HepG2 (cell line): Measurements from ENCODE around the gene SOHLH2. TPM values are rescaled to one million over a fixed set of nuclear protein-coding genes. Genes with fewer than 3 reads are reported as not detected.

ENCODE experiments used
- ATAC-seq: fragments of 200-7000 bp; cut with Tn5 transposase; 3 replicates; pipeline ENCODE4 v1.9.1; 2020; ENCODE audit warnings: mild to moderate bottlenecking, moderate library complexity
- BruUV-seq: library from RNA; stranded (reverse); fragments of 400-500 nt; replicated peaks from 2 replicates; lab custom pipeline; 2021; lab: Mats Ljungman, UMichigan
- CTCF ChIA-PET: fragments of 300-600 bp; formaldehyde crosslinking; extraction: SDS; loops from one replicate; lab custom pipeline; 2021; ENCODE audit warnings: low total read pairs, inconsistent platforms, low intra/inter-chr PET ratio; lab: Yijun Ruan, JAX
- POLR2A ChIA-PET: fragments of 350-600 bp; sonication (Branson Sonifier 250); formaldehyde crosslinking; loops from one replicate; lab custom pipeline; 2020; ENCODE audit warnings: antibody characterized with exemption, inconsistent platforms; lab: Yijun Ruan, JAX
- DNase-seq: peaks from one replicate; pipeline ENCODE4 v3.0.0-alpha.2; 2015; ENCODE audit warnings: low spot score
- FAIRE-seq: peaks from 3 replicates; lab custom pipeline; 2011; peaks lifted over from hg19 to GRCh38; lab: Jason Lieb, UNC
- H2AFZ ChIP-seq: one replicate; pipeline ENCODE4 v1.6.1; 2011; ENCODE audit warnings: low read length, inconsistent platforms
- H3K27ac ChIP-seq: fragments of 300-600 bp; 3 replicates; pipeline ENCODE4 v1.8.0; 2011; ENCODE audit warnings: mixed run types, mild to moderate bottlenecking, mixed read lengths, low read length, inconsistent platforms; ENCODE audit not compliant: insufficient read depth; ENCODE audit errors: extremely low read length
- H3K27me3 ChIP-seq, 2 experiments: fragments of 200-600 bp in 1 of 2; 2 replicates in 1 of 2; 3 replicates in 1 of 2; pipeline versions ENCODE4 v1.6.0 to v1.8.0; 2011; ENCODE audit warnings: low read length in 2 of 2, mild to moderate bottlenecking in 2 of 2, moderate library complexity in 2 of 2, inconsistent platforms in 1 of 2; ENCODE audit not compliant: insufficient read depth in 2 of 2, control insufficient read depth in 1 of 2
- H3K36me3 ChIP-seq, 2 experiments: fragments of 200-600 bp in 1 of 2; replicated peaks in 1 of 2; 2 replicates in 1 of 2; 3 replicates in 1 of 2; pipeline versions ENCODE4 v1.5.1 to v1.8.0; 2011; ENCODE audit warnings: low read length in 2 of 2, inconsistent platforms in 1 of 2; ENCODE audit not compliant: insufficient read depth in 2 of 2, control insufficient read depth in 1 of 2
- H3K4me1 ChIP-seq: 2 replicates; pipeline ENCODE4 v1.5.1; 2012; ENCODE audit warnings: low read length, inconsistent platforms; ENCODE audit not compliant: insufficient read depth
- H3K4me2 ChIP-seq: 2 replicates; pipeline ENCODE4 v1.6.0; 2011; ENCODE audit warnings: low read depth, low read length, inconsistent platforms
- H3K4me3 ChIP-seq, 3 experiments: fragments of 200-600 bp in 1 of 3; sonication (generic), shearing (Covaris generic) in 1 of 3; replicated peaks in 1 of 3; 2 replicates each; pipeline ENCODE4 v1.5.1; 2011 to 2016; ENCODE audit warnings: low read length in 3 of 3, inconsistent platforms in 2 of 3, low read depth in 2 of 3, mild to moderate bottlenecking in 2 of 3, control low read depth in 1 of 3, mixed read lengths in 1 of 3; ENCODE audit not compliant: insufficient read depth in 1 of 3
- H3K79me2 ChIP-seq: one replicate; pipeline ENCODE4 v1.6.1; 2011; ENCODE audit warnings: low read length, inconsistent platforms; ENCODE audit not compliant: insufficient read depth
- H3K9ac ChIP-seq: 2 replicates; pipeline ENCODE4 v1.6.0; 2011; ENCODE audit warnings: mild to moderate bottlenecking, low read depth, low read length, inconsistent platforms; ENCODE audit not compliant: insufficient read depth
- H3K9me3 ChIP-seq: 2 replicates; pipeline ENCODE4 v1.5.1; 2012; ENCODE audit warnings: mild to moderate bottlenecking, low read length
- H4K20me1 ChIP-seq: 2 replicates; pipeline ENCODE4 v1.6.0; 2011; ENCODE audit warnings: inconsistent platforms, mild to moderate bottlenecking, low read length, moderate library complexity; ENCODE audit not compliant: insufficient read depth
- BORCS8-MEF2B ChIP-seq: sonication (generic); formaldehyde crosslinking; IDR thresholded peaks from 2 replicates; pipeline ENCODE4 v1.8.0; 2022; ENCODE audit warnings: mild to moderate bottlenecking, missing genetic modification reagents
- BRCA1 ChIP-seq: sonication (generic); formaldehyde crosslinking; IDR thresholded peaks from 2 replicates; pipeline ENCODE4 v1.4.0; 2020; ENCODE audit warnings: missing genetic modification reagents
- FOXK2 ChIP-seq: fragments of 450-650 bp; IDR thresholded peaks from 2 replicates; pipeline ENCODE4 v1.6.1; 2016
- FOXP4 ChIP-seq: sonication (generic); formaldehyde crosslinking; IDR thresholded peaks from 2 replicates; pipeline ENCODE4 v1.4.0; 2020; ENCODE audit warnings: missing genetic modification reagents
- HMGXB4 ChIP-seq, 2 experiments: sonication (generic) in 1 of 2; formaldehyde crosslinking in 1 of 2; IDR thresholded peaks; 2 replicates each; pipeline versions ENCODE4 v1.4.0 to v1.6.1; 2018 to 2020; ENCODE audit warnings: missing genetic modification reagents in 2 of 2, borderline replicate concordance in 1 of 2, low read depth in 1 of 2, mild to moderate bottlenecking in 1 of 2, missing biosample characterization in 1 of 2
- MED13 ChIP-seq: sonication (generic); formaldehyde crosslinking; IDR thresholded peaks from 2 replicates; pipeline ENCODE4 v1.5.0; 2020; ENCODE audit warnings: missing genetic modification reagents
- MLX ChIP-seq: IDR thresholded peaks from 2 replicates; pipeline ENCODE4 v1.6.1; 2016
- NFIB ChIP-seq: sonication (generic); formaldehyde crosslinking; IDR thresholded peaks from 2 replicates; pipeline ENCODE4 v1.9.0; 2021; ENCODE audit warnings: missing genetic modification reagents, mild to moderate bottlenecking, borderline replicate concordance
- TERF1 ChIP-seq: sonication (generic); formaldehyde crosslinking; IDR thresholded peaks from 2 replicates; pipeline ENCODE4 v1.8.0; 2022; ENCODE audit warnings: mild to moderate bottlenecking, missing genetic modification reagents, moderate library complexity
- ZKSCAN5 ChIP-seq: sonication (generic); formaldehyde crosslinking; IDR thresholded peaks from 2 replicates; pipeline ENCODE4 v1.5.1; 2020; ENCODE audit warnings: mild to moderate bottlenecking, missing genetic modification reagents
- ZNF225 ChIP-seq: sonication (generic); formaldehyde crosslinking; IDR thresholded peaks from 2 replicates; pipeline ENCODE4 v1.4.0; 2020; ENCODE audit warnings: mild to moderate bottlenecking, missing genetic modification reagents
- ZNF460 ChIP-seq: sonication (generic); formaldehyde crosslinking; IDR thresholded peaks from 2 replicates; pipeline ENCODE4 v1.5.1; 2020; ENCODE audit warnings: missing genetic modification reagents, mild to moderate bottlenecking, borderline replicate concordance
- ZNF496 ChIP-seq: sonication (generic); formaldehyde crosslinking; IDR thresholded peaks from 2 replicates; pipeline ENCODE4 v1.8.1; 2023; ENCODE audit warnings: mild to moderate bottlenecking, moderate library complexity, missing genetic modification reagents; ENCODE audit not compliant: insufficient replicate concordance
- ZNF747 ChIP-seq: sonication (generic); formaldehyde crosslinking; IDR thresholded peaks from 2 replicates; pipeline ENCODE4 v1.8.1; 2023; ENCODE audit warnings: missing genetic modification reagents, mild to moderate bottlenecking, borderline replicate concordance
- ZNF749 ChIP-seq: sonication (generic); formaldehyde crosslinking; IDR thresholded peaks from 2 replicates; pipeline ENCODE4 v1.8.0; 2022; ENCODE audit warnings: mild to moderate bottlenecking, missing genetic modification reagents, moderate library complexity, borderline replicate concordance
- ZSCAN29 ChIP-seq: sonication (generic); formaldehyde crosslinking; conservative IDR thresholded peaks from 2 replicates; pipeline ENCODE4 v1.4.0; 2020; ENCODE audit warnings: mild to moderate bottlenecking, missing genetic modification reagents
- WGBS: methylation state at CpG from one replicate; pipeline ENCODE4 v1.1.6; 2017; ENCODE audit warnings: low lambda C conversion rate; 5-methylcytosine and 5-hydroxymethylcytosine counted together
- in situ Hi-C: cut with HindIII; loops from 2 replicates; pipeline ENCODE4 v1.10.0; 2017; ENCODE audit warnings: low pct_unique_long_range_greater_than_20kb; ENCODE audit not compliant: extremely low pct_ligation_motif_present
- intact Hi-C: fragments of 100-400 bp; cut with micrococcal nuclease; formaldehyde crosslinking; loops from one replicate; pipeline ENCODE4 v1.10.0; 2022; ENCODE audit not compliant: unreplicated experiment
- polyA plus RNA-seq, 8 experiments: library from polyadenylated mRNA; depleted of rRNA in 3 of 8; stranded (reverse) in 7 of 8; unstranded in 1 of 8; fragments of >200 nt; fragmentation: Illumina TruSeq in 4 of 8; extraction: Trizol in 4 of 8; gene quantifications; 2 replicates each; pipeline versions ENCODE4 v1.2.1 to v1.2.3, GENCODE V29; 2011 to 2016; ENCODE audit warnings: low read depth in 4 of 8, missing spikeins in 1 of 8, mixed read lengths in 1 of 8; ENCODE audit not compliant: insufficient read depth in 1 of 8
- total RNA-seq, 5 experiments: library from RNA; depleted of rRNA; stranded (reverse); fragments of >200 nt; fragmentation: Illumina TruSeq; extraction: Trizol; gene quantifications; 2 replicates each; pipeline ENCODE4 v1.2.3, GENCODE V29; 2016; ENCODE audit warnings: low read depth in 1 of 5

SOHLH2 gene
- total and polyA plus RNA-seq, 2 of the 13 experiments (the other 11 are each of a cell fraction or from before 2014, with no cell fraction given) = not detected

GRCh38 chr13:36125841-36126240, 88.5 kb downstream of the SOHLH2 start:
- no TSS peak for BruUV-seq

More at GRCh38 chr13:36125841-36126240, 88.5 kb downstream of the SOHLH2 start:
- Histone ChIP-seq H3K27ac (no peak overlapping the region), H3K36me3 (no peaks in the 10 kb centered on the region), H3K4me1 (no peaks in the 10 kb centered on the region), H4K20me1 (no peaks in the 10 kb centered on the region), H3K9me3 (no peaks in the 10 kb centered on the region), H3K9ac (no peak overlapping the region), H2AFZ (no peak overlapping the region), H3K4me3 (no peak overlapping the region), H3K27me3 (peaks cover 0 to 19% of the 10 kb centered on the region in 2 experiments; a peak in 3 of 5 replicates), H3K79me2 (no peaks in the 10 kb centered on the region), H3K4me2 (no peak overlapping the region)
- 47% methylated on average over 20 of the region's 28 CpGs for WGBS
- in situ Hi-C loops (no loop called here), intact Hi-C loops (no loop called here)
- no peak for ATAC-seq
- POLR2A ChIA-PET = no interaction called here
- CTCF ChIA-PET = no interaction called here
- no peak for FAIRE-seq
- no peak for DNase-seq
- TF ChIP-seq TERF1 (CRISPR knock-in tag) (no peak), FOXK2 (no peak), ZNF749 (CRISPR knock-in tag) (no peak), MLX (CRISPR knock-in tag) (no peak), BRCA1 (CRISPR knock-in tag) (no peak), ZNF460 (CRISPR knock-in tag) (no peak), BORCS8-MEF2B (no peak), NFIB (CRISPR knock-in tag) (no peak), MED13 (CRISPR knock-in tag) (no peak), ZSCAN29 (no peak), HMGXB4 (CRISPR knock-in tag; IDR thresholded peaks at IDR 0.05; ENCODE audit: borderline replicate concordance in 1 of 2, low read depth in 1 of 2) (no peak), ZKSCAN5 (CRISPR knock-in tag) (no peak), FOXP4 (CRISPR knock-in tag) (no peak), ZNF496 (no peak), ZNF747 (CRISPR knock-in tag) (no peak), ZNF225 (CRISPR knock-in tag) (no peak)
